Upper lobe of right lung (tissue), 1 donor: ENCODE results near the gene CXCR5. TPM values are rescaled to one million over a fixed set of nuclear protein-coding genes. Genes with fewer than 3 reads are reported as not detected.

Source experiments
- ATAC-seq: fragments of 200-7000 bp; cut with Tn5 transposase; one replicate; pipeline ENCODE4 v1.9.1; 2020; ENCODE audit warnings: mild to moderate bottlenecking, moderate library complexity
- DNase-seq: peaks from one replicate; pipeline ENCODE4 v3.0.0-alpha.2; 2020
- H3K27ac ChIP-seq: fragments of 200-600 bp; one replicate; pipeline ENCODE4 v1.8.0; 2022
- H3K27me3 ChIP-seq: fragments of 200-600 bp; one replicate; pipeline ENCODE4 v1.8.0; 2022; ENCODE audit warnings: mild to moderate bottlenecking
- H3K36me3 ChIP-seq: fragments of 200-600 bp; one replicate; pipeline ENCODE4 v1.8.0; 2022
- H3K4me1 ChIP-seq: fragments of 200-600 bp; one replicate; pipeline ENCODE4 v1.8.0; 2022
- H3K4me3 ChIP-seq: fragments of 200-600 bp; one replicate; pipeline ENCODE4 v1.8.0; 2022; ENCODE audit warnings: mild to moderate bottlenecking
- H3K9me3 ChIP-seq: fragments of 200-600 bp; one replicate; pipeline ENCODE4 v1.8.0; 2022
- CTCF ChIP-seq: fragments of 200-600 bp; IDR thresholded peaks from one replicate; pipeline ENCODE4 v1.8.0; 2022; ENCODE audit warnings: antibody characterized with exemption
- intact Hi-C: fragments of 100-400 bp; cut with DNase I; formaldehyde crosslinking; loops from one replicate; pipeline ENCODE4 v1.11.0; 2022
- long read RNA-seq: library from polyadenylated mRNA; unstranded; transcript quantifications from one replicate; pipeline ENCODE4 v2.0.0, GENCODE V29; 2021
- total RNA-seq: library from RNA; stranded (reverse); fragmentation: NEBNext Ultra II Directional; extraction: Animal tissue kit (Norgen Biotek cat#: 25700); gene quantifications from one replicate; pipeline ENCODE4 v1.2.1, GENCODE V29; 2021
- donor health status: DM: no; HTN: yes; CAD: no; lungs with severe emphysema.

CXCR5 gene
- not detected for total RNA-seq
- long read RNA-seq, partial matches to known transcripts = 0 of 2 reads
- long read RNA-seq, other reads (novel, unspliced or antisense) = 2 of 2 reads

DNA sequence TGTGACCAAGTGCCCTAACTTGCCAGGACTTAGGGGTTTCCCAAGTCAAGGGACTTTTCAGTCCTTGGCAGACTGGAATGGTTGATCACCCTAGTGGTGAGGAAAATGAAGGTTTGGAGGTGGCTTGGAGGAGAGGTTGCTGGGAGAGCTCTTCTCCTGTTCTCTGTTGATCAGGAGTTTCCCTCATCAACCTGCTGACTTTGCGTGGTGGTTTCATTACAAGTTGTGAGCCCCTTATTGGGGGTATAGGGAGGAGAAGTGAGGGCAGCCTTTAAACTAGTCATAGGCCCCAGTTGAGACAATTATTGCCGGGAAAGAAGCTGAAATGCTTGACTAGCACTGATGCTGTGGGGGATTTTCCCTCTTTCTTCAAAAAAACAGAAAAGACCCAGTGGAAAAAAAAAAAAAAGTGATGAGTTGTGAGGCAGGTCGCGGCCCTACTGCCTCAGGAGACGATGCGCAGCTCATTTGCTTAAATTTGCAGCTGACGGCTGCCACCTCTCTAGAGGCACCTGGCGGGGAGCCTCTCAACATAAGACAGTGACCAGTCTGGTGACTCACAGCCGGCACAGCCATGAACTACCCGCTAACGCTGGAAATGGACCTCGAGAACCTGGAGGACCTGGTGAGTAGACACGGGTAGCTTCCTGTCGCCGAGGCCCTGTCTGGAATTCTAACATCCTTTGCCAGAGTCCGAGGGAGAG lies at the start of gene CXCR5:
TSS of gene CXCR5 (plus strand) at position 525 of the 704 bp plus-strand sequence. CDS start at position 575, 50 bp downstream.
- TF ChIP-seq CTCF = no peak
- H3K27ac ChIP-seq = no peak within 1 kb of the TSS
- intact Hi-C loops = no loop called here
- no peak for DNase-seq
- H3K36me3 ChIP-seq = no peaks in the 10 kb centered on the region
- H3K4me1 ChIP-seq = peaks cover 10% of the 10 kb centered on the region
- no peak for ATAC-seq
- no peaks in the 10 kb centered on the region for H3K9me3 ChIP-seq
- no peak within 1 kb of the TSS for H3K4me3 ChIP-seq
- H3K27me3 ChIP-seq = no peaks in the 10 kb centered on the region

- Histone ChIP-seq H3K27ac (no peak overlapping the region), H3K36me3 (no peaks in the 10 kb centered on the region), H3K4me3 (peak overlapping the region; percentile 25), H3K9me3 (no peaks in the 10 kb centered on the region), H3K4me1 (no peaks in the 10 kb centered on the region), H3K27me3 (no peaks in the 10 kb centered on the region)
- DNase-seq (no peak), ATAC-seq (peak; percentile 87)
- intact Hi-C loops = no loop called here
- no peak for TF ChIP-seq CTCF
These were observed 49.2 kb upstream of the CXCR5 start for GRCh38 chr11:118834427-118835028.

DNA sequence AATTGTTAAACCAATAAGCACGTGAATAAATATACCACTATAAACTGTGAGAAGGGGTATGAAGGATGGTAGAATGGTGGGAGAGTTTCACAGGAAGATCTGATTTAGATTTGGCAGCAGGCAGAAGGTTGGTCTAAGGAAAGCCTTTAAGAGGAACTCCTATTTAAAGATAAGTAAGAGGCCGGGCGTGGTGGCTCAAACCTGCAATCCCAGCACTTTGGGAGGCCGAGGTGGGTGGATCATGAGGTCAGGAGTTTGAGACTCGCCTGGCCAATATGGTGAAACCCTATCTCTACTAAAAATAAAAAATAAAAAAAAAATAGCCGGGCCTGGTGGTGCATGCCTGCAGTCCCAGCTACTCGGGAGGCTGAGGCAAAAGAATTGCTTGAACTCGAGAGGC lies 45.8 kb upstream of the CXCR5 start:
- H3K27ac ChIP-seq = no peak overlapping the region
- H3K27me3 ChIP-seq = no peaks in the 10 kb centered on the region
- intact Hi-C loops = no loop called here
- no peak for DNase-seq
- no peak for TF ChIP-seq CTCF
- H3K4me3 ChIP-seq = no peak overlapping the region
- ATAC-seq = no peak
- no peaks in the 10 kb centered on the region for H3K36me3 ChIP-seq
- H3K9me3 ChIP-seq = no peaks in the 10 kb centered on the region
- no peaks in the 10 kb centered on the region for H3K4me1 ChIP-seq

DNA sequence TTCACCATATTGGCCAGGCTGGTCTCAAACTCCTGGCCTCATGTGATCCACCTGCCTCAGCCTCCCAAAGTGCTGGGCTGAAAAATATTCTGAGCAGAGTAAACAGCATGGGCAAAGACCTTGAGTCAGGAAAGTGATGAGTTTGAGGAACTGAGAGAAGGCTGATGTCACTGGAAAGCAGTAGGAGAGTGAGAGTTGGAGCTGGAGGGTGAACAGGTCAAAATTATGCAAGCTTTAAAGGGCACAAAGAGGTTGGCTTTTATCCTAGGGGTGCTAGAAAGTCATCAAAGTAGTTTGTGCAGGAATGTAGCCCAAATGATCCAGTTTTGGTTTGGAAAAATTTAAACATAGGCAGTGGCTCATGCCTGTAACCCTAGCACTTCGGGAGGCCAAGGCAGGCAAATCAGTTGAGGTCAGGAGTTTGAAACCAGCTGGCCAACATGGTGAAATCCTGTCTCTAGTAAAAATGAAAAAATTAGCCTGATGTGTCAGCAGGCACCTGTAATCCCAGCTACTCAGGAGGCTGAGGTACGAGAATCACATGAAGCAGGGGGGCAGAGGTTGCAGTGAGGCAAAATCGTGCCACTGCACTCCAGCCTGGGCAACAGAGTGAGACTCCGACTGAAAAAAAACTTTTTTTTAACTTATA lies 44.7 kb upstream of the CXCR5 start:
- no peaks in the 10 kb centered on the region for H3K9me3 ChIP-seq
- intact Hi-C loops = no loop called here
- H3K4me3 ChIP-seq = no peak overlapping the region
- H3K4me1 ChIP-seq = no peaks in the 10 kb centered on the region
- DNase-seq (no peak), ATAC-seq (peak; percentile 72)
- no peaks in the 10 kb centered on the region for H3K27me3 ChIP-seq
- no peak for TF ChIP-seq CTCF
- no peak overlapping the region for H3K27ac ChIP-seq
- no peaks in the 10 kb centered on the region for H3K36me3 ChIP-seq

- no peak for ATAC-seq
- no peak overlapping the region for H3K4me3 ChIP-seq
- no peaks in the 10 kb centered on the region for H3K4me1 ChIP-seq
- H3K9me3 ChIP-seq = no peaks in the 10 kb centered on the region
- H3K27ac ChIP-seq = no peak overlapping the region
- intact Hi-C loops = no loop called here
- DNase-seq = no peak
- no peak for TF ChIP-seq CTCF
- no peaks in the 10 kb centered on the region for H3K27me3 ChIP-seq
- no peaks in the 10 kb centered on the region for H3K36me3 ChIP-seq
These were observed 42.0 kb upstream of the CXCR5 start for GRCh38 chr11:118841469-118842242.
